Osteoblast (primary cell): Measurements from ENCODE around the gene SERTAD2. TPM values are rescaled to one million over a fixed set of nuclear protein-coding genes. Genes with fewer than 3 reads are reported as not detected.

Experiments used
- DNase-seq: peaks from one replicate; pipeline ENCODE4 v3.0.0; 2011; ENCODE audit warnings: low spot score, mixed read lengths; ENCODE audit not compliant: insufficient read length; ENCODE audit errors: missing footprints
- H2AFZ ChIP-seq: 2 replicates; pipeline ENCODE4 v1.6.0; 2011; ENCODE audit warnings: mild to moderate bottlenecking, low read length
- H3K27ac ChIP-seq: 2 replicates; pipeline ENCODE4 v1.5.1; 2011; ENCODE audit warnings: mild to moderate bottlenecking, low read depth, low read length, moderate library complexity
- H3K27me3 ChIP-seq: 2 replicates; pipeline ENCODE4 v1.6.0; 2012; ENCODE audit warnings: mild to moderate bottlenecking, control low read depth, inconsistent platforms, low read length, moderate library complexity; ENCODE audit not compliant: insufficient read depth
- H3K36me3 ChIP-seq: 2 replicates; pipeline ENCODE4 v1.5.1; 2011; ENCODE audit warnings: mild to moderate bottlenecking, low read length, control low read depth, moderate library complexity; ENCODE audit not compliant: insufficient read depth
- H3K4me1 ChIP-seq: 2 replicates; pipeline ENCODE4 v1.5.1; 2011; ENCODE audit warnings: mild to moderate bottlenecking, low read length, control low read depth, moderate library complexity; ENCODE audit not compliant: insufficient read depth
- H3K4me2 ChIP-seq: 2 replicates; pipeline ENCODE4 v1.6.0; 2011; ENCODE audit warnings: mild to moderate bottlenecking, low read length; ENCODE audit not compliant: insufficient read depth
- H3K4me3 ChIP-seq: fragments of 200-600 bp; sonication (generic); 3 replicates; pipeline ENCODE4 v1.5.1; 2012; ENCODE audit warnings: mild to moderate bottlenecking, low read length, inconsistent platforms; ENCODE audit not compliant: insufficient read depth
- H3K79me2 ChIP-seq: 2 replicates; pipeline ENCODE4 v1.6.0; 2012; ENCODE audit warnings: mild to moderate bottlenecking, low read length, control low read depth, inconsistent platforms; ENCODE audit not compliant: insufficient read depth
- H3K9me3 ChIP-seq: 2 replicates; pipeline ENCODE4 v1.5.1; 2011; ENCODE audit warnings: low read depth, low read length, control low read depth
- H4K20me1 ChIP-seq: 2 replicates; pipeline ENCODE4 v1.6.0; 2012; ENCODE audit warnings: mild to moderate bottlenecking, low read length, control low read depth; ENCODE audit not compliant: insufficient read depth
- total RNA-seq: library from RNA; depleted of rRNA; stranded (reverse); fragments of >200 nt; gene quantifications from 2 replicates; pipeline ENCODE4 v1.2.3, GENCODE V29; 2012
- TF ChIP-seq, protein P1 (sequence below): IDR thresholded peaks from 2 replicates; pipeline ENCODE4 v1.5.1; 2011; ENCODE audit warnings: mild to moderate bottlenecking, low read depth, low read length, moderate library complexity; ENCODE audit errors: extremely low read depth

SERTAD2 gene
- total RNA-seq, 1 donor, result 24.6 TPM

DNA sequence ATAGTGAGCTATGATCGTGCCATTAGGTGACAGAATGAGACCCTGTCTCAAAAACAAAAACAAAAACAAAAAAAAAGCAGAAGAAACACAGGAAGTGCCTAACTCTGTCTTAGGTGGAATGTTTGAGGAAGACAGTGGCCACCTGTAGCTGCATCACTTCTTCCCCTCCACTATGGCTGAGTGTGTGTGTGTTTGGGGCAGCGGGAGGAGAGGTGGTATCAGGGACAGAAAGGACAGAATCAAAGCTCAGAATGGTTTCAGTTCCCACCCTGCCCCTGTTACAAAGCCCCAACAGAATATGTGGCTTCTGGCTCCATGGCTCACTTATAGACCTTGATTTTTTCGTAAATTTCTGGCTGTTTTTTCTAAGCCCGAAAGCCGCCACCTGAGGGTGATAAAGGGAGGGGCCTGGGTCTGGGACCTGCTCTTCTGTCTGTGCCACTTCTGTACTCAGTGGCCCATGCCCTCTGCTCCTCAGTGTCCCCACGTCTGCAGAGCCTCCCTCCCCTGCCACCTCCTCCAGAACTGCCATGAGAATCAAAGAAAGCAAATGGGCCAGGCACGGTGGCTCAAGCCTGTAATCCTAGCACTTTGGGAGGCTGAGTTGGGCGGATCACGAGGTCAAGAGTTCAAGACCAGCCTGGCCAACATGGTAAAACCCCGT is 27.4 kb downstream of the SERTAD2 start:
- H3K36me3 ChIP-seq, result peaks cover 13% of the 10 kb centered on the region
- H3K4me2 ChIP-seq, result no peak overlapping the region
- H3K79me2 ChIP-seq, result peaks cover 23% of the 10 kb centered on the region
- H2AFZ ChIP-seq, result no peak overlapping the region
- H3K27ac ChIP-seq, result no peak overlapping the region
- H3K27me3 ChIP-seq, result no peaks in the 10 kb centered on the region
- peaks cover 25% of the 10 kb centered on the region for H4K20me1 ChIP-seq
- no peaks in the 10 kb centered on the region for H3K4me1 ChIP-seq
- TF ChIP-seq, protein P1, sequence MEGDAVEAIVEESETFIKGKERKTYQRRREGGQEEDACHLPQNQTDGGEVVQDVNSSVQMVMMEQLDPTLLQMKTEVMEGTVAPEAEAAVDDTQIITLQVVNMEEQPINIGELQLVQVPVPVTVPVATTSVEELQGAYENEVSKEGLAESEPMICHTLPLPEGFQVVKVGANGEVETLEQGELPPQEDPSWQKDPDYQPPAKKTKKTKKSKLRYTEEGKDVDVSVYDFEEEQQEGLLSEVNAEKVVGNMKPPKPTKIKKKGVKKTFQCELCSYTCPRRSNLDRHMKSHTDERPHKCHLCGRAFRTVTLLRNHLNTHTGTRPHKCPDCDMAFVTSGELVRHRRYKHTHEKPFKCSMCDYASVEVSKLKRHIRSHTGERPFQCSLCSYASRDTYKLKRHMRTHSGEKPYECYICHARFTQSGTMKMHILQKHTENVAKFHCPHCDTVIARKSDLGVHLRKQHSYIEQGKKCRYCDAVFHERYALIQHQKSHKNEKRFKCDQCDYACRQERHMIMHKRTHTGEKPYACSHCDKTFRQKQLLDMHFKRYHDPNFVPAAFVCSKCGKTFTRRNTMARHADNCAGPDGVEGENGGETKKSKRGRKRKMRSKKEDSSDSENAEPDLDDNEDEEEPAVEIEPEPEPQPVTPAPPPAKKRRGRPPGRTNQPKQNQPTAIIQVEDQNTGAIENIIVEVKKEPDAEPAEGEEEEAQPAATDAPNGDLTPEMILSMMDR, result no peak
- no peak for DNase-seq
- H3K4me3 ChIP-seq, result no peak overlapping the region
- H3K9me3 ChIP-seq, result no peaks in the 10 kb centered on the region

DNA sequence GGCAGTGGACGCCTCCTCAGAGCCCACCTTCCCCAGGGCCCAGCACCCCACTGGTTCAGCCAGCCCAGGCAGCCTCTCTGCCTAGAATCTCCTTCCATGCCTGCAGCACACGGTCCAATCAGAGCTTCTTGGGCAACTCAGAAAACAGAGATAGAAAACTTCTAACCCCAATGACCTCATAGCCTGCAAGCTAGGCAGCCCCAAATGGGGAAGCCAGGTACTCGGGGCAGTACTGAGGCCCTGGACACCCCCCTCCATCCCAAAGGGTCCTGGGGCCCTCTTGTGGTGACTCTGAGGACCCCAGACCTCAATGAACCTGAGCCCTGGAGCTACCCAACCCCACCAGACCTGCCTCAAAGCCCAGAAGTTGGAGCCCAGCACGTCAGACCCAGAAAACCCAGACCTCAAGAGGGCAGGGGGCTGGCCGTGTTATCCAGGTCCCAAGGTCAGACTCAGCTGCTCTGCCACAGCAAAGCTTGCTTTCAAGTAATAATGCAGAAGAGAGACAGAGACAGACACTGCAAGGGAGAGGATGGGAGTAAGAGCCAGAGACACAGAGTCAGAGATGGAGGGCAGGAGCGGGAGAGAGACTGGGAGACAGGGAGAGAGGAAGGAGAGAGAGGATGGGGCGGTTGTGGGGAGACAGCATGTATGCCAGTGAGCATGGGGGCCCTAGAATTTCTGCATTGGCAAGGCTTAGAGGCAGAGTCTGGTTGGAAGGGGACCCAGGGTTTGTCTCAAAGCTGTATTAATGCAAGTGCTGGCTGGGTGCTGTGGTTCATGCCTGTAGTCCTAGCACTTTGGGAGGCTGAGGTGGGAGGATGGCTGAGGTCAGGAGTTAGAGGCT is 28.2 kb downstream of the SERTAD2 start:
- peaks cover 17% of the 10 kb centered on the region for H4K20me1 ChIP-seq
- H3K4me2 ChIP-seq, result no peak overlapping the region
- H3K27ac ChIP-seq, result no peak overlapping the region
- H2AFZ ChIP-seq, result no peak overlapping the region
- no peak for DNase-seq
- H3K4me1 ChIP-seq, result no peaks in the 10 kb centered on the region
- H3K27me3 ChIP-seq, result no peaks in the 10 kb centered on the region
- peaks cover 16% of the 10 kb centered on the region for H3K79me2 ChIP-seq
- peaks cover 5% of the 10 kb centered on the region for H3K36me3 ChIP-seq
- TF ChIP-seq, protein P1, result no peak
- H3K4me3 ChIP-seq, result no peak overlapping the region
- H3K9me3 ChIP-seq, result no peaks in the 10 kb centered on the region

DNA sequence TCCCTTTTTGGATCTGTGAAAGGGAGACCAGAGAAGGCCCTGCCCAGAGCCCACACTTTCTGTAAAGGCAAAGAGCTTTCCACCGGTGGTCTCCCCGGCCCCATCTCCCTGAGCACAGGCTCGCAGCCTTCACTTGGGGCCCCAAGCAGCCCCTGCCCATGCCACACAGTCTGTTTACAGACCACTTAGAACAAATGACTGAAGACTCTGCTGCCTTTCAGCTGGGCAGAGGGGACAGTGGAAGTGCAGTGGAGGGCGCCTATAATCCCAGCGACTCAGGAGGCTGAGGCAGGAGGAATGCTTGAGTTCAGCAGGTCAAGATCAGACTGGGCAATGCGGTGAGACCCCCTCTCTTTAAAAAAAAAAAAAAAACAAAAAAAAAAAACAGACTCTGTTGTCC is 28.9 kb downstream of the SERTAD2 start:
- H3K4me3 ChIP-seq, result no peak overlapping the region
- H3K9me3 ChIP-seq, result no peaks in the 10 kb centered on the region
- H2AFZ ChIP-seq, result no peak overlapping the region
- TF ChIP-seq, protein P1, result no peak
- no peak overlapping the region for H3K4me2 ChIP-seq
- H3K27me3 ChIP-seq, result no peaks in the 10 kb centered on the region
- H3K27ac ChIP-seq, result no peak overlapping the region
- H4K20me1 ChIP-seq, result peaks cover 10% of the 10 kb centered on the region
- peaks cover 10% of the 10 kb centered on the region for H3K79me2 ChIP-seq
- no peaks in the 10 kb centered on the region for H3K36me3 ChIP-seq
- H3K4me1 ChIP-seq, result no peaks in the 10 kb centered on the region
- DNase-seq, result no peak

DNA sequence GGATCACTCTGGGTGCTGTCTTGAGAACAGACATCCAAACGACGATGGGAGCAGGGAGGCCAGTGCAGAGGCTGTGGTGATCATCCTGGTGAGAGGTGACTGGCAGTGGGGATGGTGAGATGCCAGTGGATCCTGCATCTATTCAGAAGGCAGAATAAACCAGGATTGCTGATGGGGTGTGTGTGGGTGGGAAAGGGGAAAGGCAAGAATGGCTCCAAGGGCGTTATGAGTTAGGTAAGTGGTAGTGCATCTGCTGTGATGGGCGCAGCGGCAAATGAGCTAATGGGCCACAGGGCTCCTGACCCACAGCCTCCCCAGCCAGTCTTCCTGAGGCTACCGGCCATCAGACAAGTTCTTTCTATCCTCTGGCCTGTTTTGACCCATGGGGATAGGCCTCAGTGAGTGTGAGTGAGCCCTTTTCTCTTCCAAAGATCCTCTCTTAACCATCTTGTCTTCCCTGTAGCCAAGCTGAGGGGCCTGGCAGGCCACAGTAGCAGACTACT is 29.6 kb downstream of the SERTAD2 start:
- Histone ChIP-seq H3K4me1 (no peaks in the 10 kb centered on the region), H3K27me3 (no peaks in the 10 kb centered on the region), H4K20me1 (peaks cover 5% of the 10 kb centered on the region), H3K79me2 (peaks cover 3% of the 10 kb centered on the region), H3K4me3 (no peak overlapping the region), H3K4me2 (no peak overlapping the region), H3K36me3 (no peaks in the 10 kb centered on the region), H3K27ac (no peak overlapping the region), H3K9me3 (no peaks in the 10 kb centered on the region), H2AFZ (no peak overlapping the region)
- TF ChIP-seq, protein P1, result no peak
- DNase-seq, result no peak
